Measurements from ENCODE around the gene KLK12.

KLK12 gene

GRCh38 chr19:51047031-51047335 lies 12.2 kb upstream of the KLK12 start:
- no peak for DNase-seq (ENCODE audit: low read depth)

- DNase-seq (ENCODE audit: low read depth): no peak
Observed at GRCh38 chr19:51044327-51044726, 9.5 kb upstream of the KLK12 start.

DNA sequence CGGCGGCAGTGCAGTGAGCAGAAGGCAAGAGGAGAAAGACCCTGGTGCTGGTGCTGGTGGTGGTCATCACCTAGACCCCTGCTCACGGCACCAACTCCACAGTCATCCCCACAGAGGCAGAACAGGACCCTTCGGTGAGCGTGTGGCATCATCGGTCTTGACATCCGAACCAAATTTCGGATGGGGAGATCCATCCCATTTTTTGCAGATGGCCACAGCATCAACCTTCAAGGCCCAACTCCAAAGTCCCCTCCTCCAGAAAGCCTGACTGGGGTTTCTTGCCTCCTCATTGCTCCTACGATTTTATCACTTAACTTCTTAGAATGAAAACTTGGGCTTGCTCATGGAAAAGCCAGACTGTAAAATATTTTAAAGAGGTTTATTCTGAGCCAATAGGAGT lies 8.7 kb upstream of the KLK12 start:
- DNase-seq (ENCODE audit: low read depth): no peak

DNA sequence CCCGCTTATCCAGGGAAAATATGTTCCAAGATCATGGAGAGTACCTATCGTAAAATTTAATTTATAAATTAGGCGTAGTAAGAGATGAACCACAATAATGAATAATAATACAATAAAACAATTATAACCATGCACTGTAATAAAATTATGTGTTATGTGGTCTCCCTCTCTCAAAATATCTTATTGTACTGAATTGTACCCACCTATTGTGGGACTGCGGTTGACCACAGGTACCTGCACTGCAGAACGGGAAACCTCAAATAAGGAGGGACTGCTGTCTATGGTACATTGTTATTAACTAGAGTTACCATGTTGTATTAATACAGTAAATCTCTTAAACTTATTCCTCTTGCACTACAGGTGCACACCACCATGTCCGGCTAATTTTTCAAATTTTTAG lies 5.3 kb upstream of the KLK12 start:
- no peak for DNase-seq (ENCODE audit: low read depth)

DNA sequence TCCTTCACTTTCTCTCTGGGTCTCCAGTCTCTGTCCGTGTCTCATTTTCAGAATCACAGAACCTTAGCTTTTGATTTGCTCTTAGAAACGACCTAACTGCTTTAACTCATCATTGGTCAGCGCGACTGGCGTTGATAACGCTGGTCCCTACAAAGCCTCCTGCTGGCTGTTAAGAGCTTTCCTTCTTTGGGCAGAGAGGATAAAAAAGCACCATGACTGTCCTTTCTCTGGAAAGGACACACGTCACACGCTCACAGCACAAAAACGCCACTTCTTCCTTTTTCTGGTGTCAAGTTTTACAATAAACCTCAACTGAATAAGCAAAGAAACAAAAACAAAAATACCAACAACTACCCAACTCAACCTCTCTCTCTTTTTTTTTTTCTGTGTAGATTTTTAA lies 1.7 kb upstream of the KLK12 start:
- DNase-seq (ENCODE audit: low read depth): no peak

DNA sequence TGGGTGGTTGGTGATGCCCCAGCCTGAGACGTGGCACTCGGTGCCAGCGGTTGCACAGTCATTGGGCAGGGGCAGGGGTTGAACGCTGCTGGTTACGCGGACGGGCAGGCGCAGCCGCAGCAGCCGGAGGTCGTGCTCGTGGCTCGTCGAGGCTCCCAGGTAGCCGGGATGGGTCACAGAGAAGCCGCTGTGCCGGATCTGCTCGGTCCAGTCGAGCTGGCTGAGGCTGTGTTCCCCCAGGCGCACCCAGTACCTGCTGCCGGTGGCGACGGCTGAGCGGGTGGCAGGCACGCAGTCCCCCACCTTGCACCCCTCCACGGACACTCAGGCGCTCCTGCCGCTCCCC lies 2.9 kb downstream of the KLK12 start:
- DNase-seq (ENCODE audit: low read depth): no peak

GRCh38 chr19:51031220-51031879 lies 3.5 kb downstream of the KLK12 start:
- no peak for DNase-seq (ENCODE audit: low read depth)

GRCh38 chr19:51030631-51031030 lies 4.2 kb downstream of the KLK12 start:
- no peak for DNase-seq (ENCODE audit: low read depth)

GRCh38 chr19:51029718-51030117 lies 5.1 kb downstream of the KLK12 start:
- no peak for DNase-seq (ENCODE audit: low read depth)

GRCh38 chr19:51027873-51028272 lies 6.9 kb downstream of the KLK12 start:
- no peak for DNase-seq (ENCODE audit: low read depth)

- no peak for DNase-seq (ENCODE audit: low read depth)
Observed at GRCh38 chr19:51027126-51027806, 7.5 kb downstream of the KLK12 start.

- DNase-seq (ENCODE audit: low read depth): no peak
Observed at GRCh38 chr19:51026554-51026831, 8.3 kb downstream of the KLK12 start, which contains the start of gene KLK11. Gene KLK11, minus strand, starts transcription at chr19:51026616. Its CDS starts 985 bp downstream, at chr19:51025631.

- no peak for DNase-seq (ENCODE audit: low read depth)
Observed at GRCh38 chr19:51025809-51026553, 8.8 kb downstream of the KLK12 start.

- no peak for DNase-seq (ENCODE audit: low read depth)
Observed at GRCh38 chr19:51025401-51025800, 9.4 kb downstream of the KLK12 start.

DNA sequence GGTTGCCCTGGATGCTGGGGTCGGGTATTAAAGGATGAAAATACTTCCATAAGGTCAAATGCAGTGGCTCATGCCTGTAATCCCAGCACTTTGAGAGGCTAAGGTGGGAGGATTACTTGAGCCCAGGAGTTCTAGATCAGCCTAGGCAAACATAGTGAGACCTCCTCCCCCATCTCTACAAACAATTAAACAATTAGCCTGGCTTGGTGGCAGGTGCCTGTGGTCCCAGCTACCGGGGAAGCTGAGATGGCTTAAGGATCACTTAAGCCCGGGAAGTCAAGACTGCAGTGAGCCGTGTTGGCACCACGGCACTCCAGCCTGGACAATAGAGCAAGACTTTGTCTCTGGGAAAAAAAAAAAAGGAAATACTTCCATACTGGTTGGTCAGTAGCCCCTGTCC lies 9.9 kb downstream of the KLK12 start:
- DNase-seq (ENCODE audit: low read depth): no peak

- DNase-seq (ENCODE audit: low read depth): no peak
Observed at GRCh38 chr19:51023946-51024345, 10.9 kb downstream of the KLK12 start.

GRCh38 chr19:51022526-51022925 lies 12.3 kb downstream of the KLK12 start:
- no peak for DNase-seq (ENCODE audit: low read depth)

- DNase-seq (ENCODE audit: low read depth): no peak
Observed at GRCh38 chr19:51020988-51021651, 13.7 kb downstream of the KLK12 start.

DNA sequence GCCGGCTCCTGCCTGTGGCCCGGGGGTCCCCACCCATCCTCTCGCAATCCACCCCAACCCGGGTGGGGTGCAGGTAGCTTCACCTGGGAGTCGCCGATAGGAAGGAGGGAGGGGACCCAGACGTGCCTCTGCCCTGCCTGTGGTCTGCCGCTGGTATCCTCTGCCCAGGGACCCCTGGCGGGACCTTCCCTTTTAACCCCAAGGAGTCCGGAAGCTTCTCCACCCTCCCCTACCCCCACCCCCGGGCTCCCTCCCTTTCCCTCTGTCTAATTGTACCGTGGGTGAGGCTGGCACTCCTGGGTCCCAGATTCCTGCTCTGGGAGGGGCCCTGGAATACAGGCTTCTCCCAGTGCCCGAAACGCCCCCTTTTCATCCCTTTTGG lies 15.3 kb downstream of the KLK12 start, which contains the start of gene KLK10:
Gene KLK10, minus strand, starts transcription at position 166 of the 382 bp plus-strand sequence. CDS start 579 bp downstream, outside the sequence.
- DNase-seq (ENCODE audit: low read depth): no peak

GRCh38 chr19:51018745-51019543 lies 15.9 kb downstream of the KLK12 start:
- DNase-seq (ENCODE audit: low read depth): no peak

GRCh38 chr19:51016798-51017683 lies 17.8 kb downstream of the KLK12 start:
- DNase-seq (ENCODE audit: low read depth): peak; percentile 14

All from activated gamma-delta T cell treated with anti-CD3 and anti-CD28 coated beads, Interleukin-2, amount 50 U/mL, for 16 hours (primary cell).